ENCODE results near the gene COL27A1. TPM values are rescaled to one million over a fixed set of nuclear protein-coding genes. Genes with fewer than 3 reads are reported as not detected.

Gene COL27A1
- total RNA-seq, 2 experiments from 2014 or later: not detected

DNA sequence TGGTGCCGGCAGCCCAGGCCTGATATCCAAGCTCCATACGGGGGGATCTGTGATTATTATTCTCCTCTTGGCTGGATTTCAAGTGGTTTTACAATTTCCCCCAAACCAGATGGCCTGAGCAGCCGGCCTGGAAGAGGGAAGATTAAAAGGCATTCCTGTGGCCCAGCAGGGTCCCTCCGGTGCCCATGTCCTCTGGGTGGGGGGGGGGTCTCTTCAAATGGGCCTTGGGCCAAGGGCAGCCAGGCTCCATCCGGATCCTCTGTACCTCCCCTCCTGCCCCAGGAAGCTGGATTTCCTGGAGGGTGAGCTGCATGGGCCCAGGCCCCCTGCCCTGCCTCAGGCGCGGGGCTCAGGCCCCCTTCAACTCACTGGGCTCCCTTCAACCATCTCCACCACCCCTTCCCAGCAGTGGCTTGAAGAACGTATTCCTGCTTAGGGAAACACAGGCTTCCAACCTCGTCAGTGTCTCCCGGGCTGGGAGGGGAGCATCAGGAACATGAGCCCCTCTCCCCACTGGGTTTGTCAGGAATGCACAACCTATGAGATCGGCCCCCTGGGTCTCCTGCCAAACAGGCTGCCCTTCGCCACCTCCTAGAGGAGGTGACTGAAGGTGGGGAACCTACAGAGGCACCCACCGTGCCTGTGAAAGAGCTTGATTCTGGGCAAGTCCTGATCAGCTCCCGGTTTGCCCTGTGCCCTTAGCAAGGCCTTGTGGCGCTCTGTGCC is 104.6 kb downstream of the COL27A1 start:
- H3K9me2 ChIP-seq (ENCODE audit: insufficient read depth, low read length): no peaks in the 10 kb centered on the region
- H3K27ac ChIP-seq (ENCODE audit: low read depth, low read length, poor library complexity, severe bottlenecking): no peak overlapping the region
- H3K79me2 ChIP-seq (ENCODE audit: insufficient read depth, low read depth, low read length): no peaks in the 10 kb centered on the region
- H3K4me3 ChIP-seq (ENCODE audit: low read depth, low read length, poor library complexity, severe bottlenecking): no peak overlapping the region
- intact Hi-C loops (cut with micrococcal nuclease; ENCODE audit: unreplicated experiment): no loop called here
- no peak overlapping the region for H3K4me2 ChIP-seq (ENCODE audit: low read length)
- no peaks in the 10 kb centered on the region for H3K4me1 ChIP-seq (ENCODE audit: insufficient read depth, low read length, poor library complexity, severe bottlenecking)
- no peaks in the 10 kb centered on the region for H4K20me1 ChIP-seq (ENCODE audit: insufficient read depth, low read length)
- no peak overlapping the region for H2AFZ ChIP-seq (ENCODE audit: low read length)
- no peak for DNase-seq (ENCODE audit: low spot score)
- POLR2A ChIA-PET: interaction anchor here (1.1 kb wide), 1 partner anchor 151 kb away, joined by 5 read pairs; no protein-coding TSS in a partner anchor
- CTCF ChIA-PET (ENCODE audit: unreplicated experiment): no interaction called here
- TF ChIP-seq, protein P1, sequence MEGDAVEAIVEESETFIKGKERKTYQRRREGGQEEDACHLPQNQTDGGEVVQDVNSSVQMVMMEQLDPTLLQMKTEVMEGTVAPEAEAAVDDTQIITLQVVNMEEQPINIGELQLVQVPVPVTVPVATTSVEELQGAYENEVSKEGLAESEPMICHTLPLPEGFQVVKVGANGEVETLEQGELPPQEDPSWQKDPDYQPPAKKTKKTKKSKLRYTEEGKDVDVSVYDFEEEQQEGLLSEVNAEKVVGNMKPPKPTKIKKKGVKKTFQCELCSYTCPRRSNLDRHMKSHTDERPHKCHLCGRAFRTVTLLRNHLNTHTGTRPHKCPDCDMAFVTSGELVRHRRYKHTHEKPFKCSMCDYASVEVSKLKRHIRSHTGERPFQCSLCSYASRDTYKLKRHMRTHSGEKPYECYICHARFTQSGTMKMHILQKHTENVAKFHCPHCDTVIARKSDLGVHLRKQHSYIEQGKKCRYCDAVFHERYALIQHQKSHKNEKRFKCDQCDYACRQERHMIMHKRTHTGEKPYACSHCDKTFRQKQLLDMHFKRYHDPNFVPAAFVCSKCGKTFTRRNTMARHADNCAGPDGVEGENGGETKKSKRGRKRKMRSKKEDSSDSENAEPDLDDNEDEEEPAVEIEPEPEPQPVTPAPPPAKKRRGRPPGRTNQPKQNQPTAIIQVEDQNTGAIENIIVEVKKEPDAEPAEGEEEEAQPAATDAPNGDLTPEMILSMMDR (conservative IDR thresholded peaks at IDR 0.05; ENCODE audit: low read length): no peak
- TF ChIP-seq EZH2phosphoT487 (IDR thresholded peaks at IDR 0.05; ENCODE audit: borderline replicate concordance, low read depth, low read length): no peak
- no peaks in the 10 kb centered on the region for H3K9me3 ChIP-seq (ENCODE audit: low read length)
- no peaks in the 10 kb centered on the region for H3K36me3 ChIP-seq (ENCODE audit: insufficient read depth, low read length)
- no TSS peak for BruUV-seq (replicated peaks)

DNA sequence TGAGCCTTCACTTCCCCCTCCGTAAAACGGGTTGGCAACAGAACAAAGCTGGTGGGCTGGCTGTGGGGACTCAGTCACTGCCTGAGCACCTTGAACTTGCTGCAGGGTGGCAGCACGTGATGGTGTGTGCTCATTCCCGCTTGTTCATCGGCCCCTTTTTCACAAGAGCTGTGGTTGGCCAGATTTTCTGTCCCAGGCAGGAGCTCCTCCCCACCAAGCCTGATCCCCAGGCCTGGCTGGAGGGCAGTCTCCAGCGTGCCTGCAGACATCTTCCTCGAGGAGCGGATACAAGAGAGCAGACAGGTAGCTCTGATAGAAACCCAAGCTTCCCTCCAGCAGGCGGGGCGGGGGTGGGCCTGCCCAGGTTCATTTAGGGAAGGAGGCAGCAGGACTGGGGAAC is 105.7 kb downstream of the COL27A1 start:
- no peak for DNase-seq (ENCODE audit: low spot score)
- no peaks in the 10 kb centered on the region for H3K79me2 ChIP-seq (ENCODE audit: insufficient read depth, low read depth, low read length)
- no peak overlapping the region for H3K27ac ChIP-seq (ENCODE audit: low read depth, low read length, poor library complexity, severe bottlenecking)
- no peaks in the 10 kb centered on the region for H3K4me1 ChIP-seq (ENCODE audit: insufficient read depth, low read length, poor library complexity, severe bottlenecking)
- intact Hi-C loops (cut with micrococcal nuclease; ENCODE audit: unreplicated experiment): no loop called here
- H3K9me2 ChIP-seq (ENCODE audit: insufficient read depth, low read length): no peaks in the 10 kb centered on the region
- no peaks in the 10 kb centered on the region for H3K9me3 ChIP-seq (ENCODE audit: low read length)
- H3K4me2 ChIP-seq (ENCODE audit: low read length): no peak overlapping the region
- H3K4me3 ChIP-seq (ENCODE audit: low read depth, low read length, poor library complexity, severe bottlenecking): no peak overlapping the region
- no peaks in the 10 kb centered on the region for H3K36me3 ChIP-seq (ENCODE audit: insufficient read depth, low read length)
- no peaks in the 10 kb centered on the region for H4K20me1 ChIP-seq (ENCODE audit: insufficient read depth, low read length)
- ChIA-PET POLR2A (interaction anchor here (1.1 kb wide), 1 partner anchor 152 kb away, joined by 5 read pairs; no protein-coding TSS in a partner anchor), CTCF (ENCODE audit: unreplicated experiment) (interaction anchor here (0.6 kb wide), 2 partner anchors 236 to 493 kb away, joined by 5 to 7 read pairs; no protein-coding TSS in a partner anchor)
- H2AFZ ChIP-seq (ENCODE audit: low read length): no peak overlapping the region
- BruUV-seq (replicated peaks): no TSS peak
- TF ChIP-seq EZH2phosphoT487 (IDR thresholded peaks at IDR 0.05; ENCODE audit: borderline replicate concordance, low read depth, low read length): no peak
- TF ChIP-seq, protein P1 (conservative IDR thresholded peaks at IDR 0.05; ENCODE audit: low read length): no peak

DNA sequence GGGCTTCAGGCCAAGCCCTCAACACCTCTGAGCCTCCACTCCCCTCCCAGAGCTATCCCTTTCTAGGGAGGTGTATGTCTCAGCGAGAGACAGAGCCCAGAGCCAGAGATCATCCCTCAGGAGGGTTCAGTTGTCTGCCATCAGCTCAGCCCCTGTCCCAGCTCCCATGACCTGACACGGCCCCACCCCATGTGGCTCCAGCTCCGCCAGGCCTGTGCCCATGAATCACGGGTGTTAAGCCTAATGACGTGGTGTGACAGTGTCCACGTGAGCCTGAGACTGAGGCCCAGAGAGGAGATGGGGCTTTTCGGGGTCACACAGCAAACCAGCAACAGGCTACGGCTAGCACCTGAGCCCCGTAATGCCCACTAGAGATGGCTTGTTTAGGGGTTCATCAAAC is 106.7 kb downstream of the COL27A1 start:
- no peak for DNase-seq (ENCODE audit: low spot score)
- Histone ChIP-seq H3K4me3 (ENCODE audit: low read depth, low read length, poor library complexity, severe bottlenecking) (no peak overlapping the region), H2AFZ (ENCODE audit: low read length) (no peak overlapping the region), H3K9me3 (ENCODE audit: low read length) (no peaks in the 10 kb centered on the region), H3K4me1 (ENCODE audit: insufficient read depth, low read length, poor library complexity, severe bottlenecking) (no peaks in the 10 kb centered on the region), H4K20me1 (ENCODE audit: insufficient read depth, low read length) (no peaks in the 10 kb centered on the region), H3K9me2 (ENCODE audit: insufficient read depth, low read length) (no peaks in the 10 kb centered on the region), H3K4me2 (ENCODE audit: low read length) (no peak overlapping the region), H3K27ac (ENCODE audit: low read depth, low read length, poor library complexity, severe bottlenecking) (no peak overlapping the region), H3K36me3 (ENCODE audit: insufficient read depth, low read length) (no peaks in the 10 kb centered on the region), H3K79me2 (ENCODE audit: insufficient read depth, low read depth, low read length) (no peaks in the 10 kb centered on the region)
- intact Hi-C loops (cut with micrococcal nuclease; ENCODE audit: unreplicated experiment): no loop called here
- POLR2A ChIA-PET: interaction anchor here (0.6 kb wide), 1 partner anchor 252 kb away, joined by 7 read pairs; no protein-coding TSS in a partner anchor
- TF ChIP-seq EZH2phosphoT487 (IDR thresholded peaks at IDR 0.05; ENCODE audit: borderline replicate concordance, low read depth, low read length): no peak
- CTCF ChIA-PET (ENCODE audit: unreplicated experiment): interaction anchor here (0.6 kb wide), 1 partner anchor 212 kb away, joined by 3 read pairs; no protein-coding TSS in a partner anchor
- no TSS peak for BruUV-seq (replicated peaks)
